Mesodermal cell (in vitro differentiated cells): ENCODE results near the gene KLHL6.

Experiments used
- H3K27ac ChIP-seq: 2 replicates; pipeline ENCODE4 v1.7.0; 2013; ENCODE audit warnings: mild to moderate bottlenecking, low read depth, low read length, moderate library complexity; ENCODE audit not compliant: severe bottlenecking
- H3K36me3 ChIP-seq: 2 replicates; pipeline ENCODE4 v1.7.1; 2013; ENCODE audit warnings: mild to moderate bottlenecking, low read length, moderate library complexity; ENCODE audit not compliant: control insufficient read depth, insufficient read depth
- H3K4me1 ChIP-seq: one replicate; pipeline ENCODE4 v1.7.1; 2013; ENCODE audit warnings: mild to moderate bottlenecking, low read length; ENCODE audit not compliant: insufficient read depth, control insufficient read depth, poor library complexity, severe bottlenecking
- H3K4me3 ChIP-seq: 2 replicates; pipeline ENCODE4 v1.7.0; 2013; ENCODE audit warnings: low read length, control low read depth, mild to moderate bottlenecking; ENCODE audit not compliant: insufficient read depth, poor library complexity, severe bottlenecking; ENCODE audit errors: extremely low read depth
- H3K9me3 ChIP-seq: 2 replicates; pipeline ENCODE4 v1.7.1; 2013; ENCODE audit warnings: mild to moderate bottlenecking, low read length, moderate library complexity; ENCODE audit not compliant: control insufficient read depth
- WGBS, 2 experiments: methylation state at CpG; one replicate each; pipeline ENCODE4 v1.1.5; 2013; ENCODE audit warnings: missing lambda C conversion rate in 2 of 2; ENCODE audit not compliant: insufficient coverage in 2 of 2; 5-methylcytosine and 5-hydroxymethylcytosine counted together

Gene KLHL6

DNA sequence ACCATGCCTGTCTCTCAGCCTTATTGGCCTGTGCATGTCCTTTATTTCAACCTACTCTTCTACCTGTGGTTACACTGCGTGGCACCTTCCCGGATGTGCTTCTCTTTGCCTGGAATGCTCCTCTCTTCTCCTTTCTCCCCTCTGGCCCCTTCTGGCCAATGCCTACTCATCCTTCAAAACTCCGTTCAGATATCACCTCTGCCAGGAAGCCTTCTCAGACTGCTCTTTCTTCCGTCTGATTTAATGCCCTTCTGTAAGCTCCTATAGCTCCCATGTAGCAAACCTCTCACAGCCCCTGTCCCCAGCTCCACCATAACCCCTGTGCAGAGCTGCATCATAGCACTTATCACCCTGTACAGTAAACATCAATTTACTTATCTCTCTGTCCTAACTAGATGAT, 13.2 kb downstream of the KLHL6 start:
- H3K27ac ChIP-seq = no peak overlapping the region
- H3K4me1 ChIP-seq = no peaks in the 10 kb centered on the region
- no peaks in the 10 kb centered on the region for H3K36me3 ChIP-seq
- no peaks in the 10 kb centered on the region for H3K9me3 ChIP-seq
- WGBS, 2 experiments = 90 to 94% methylated on average over 4 of the region's 4 CpGs
- H3K4me3 ChIP-seq = no peak overlapping the region

DNA sequence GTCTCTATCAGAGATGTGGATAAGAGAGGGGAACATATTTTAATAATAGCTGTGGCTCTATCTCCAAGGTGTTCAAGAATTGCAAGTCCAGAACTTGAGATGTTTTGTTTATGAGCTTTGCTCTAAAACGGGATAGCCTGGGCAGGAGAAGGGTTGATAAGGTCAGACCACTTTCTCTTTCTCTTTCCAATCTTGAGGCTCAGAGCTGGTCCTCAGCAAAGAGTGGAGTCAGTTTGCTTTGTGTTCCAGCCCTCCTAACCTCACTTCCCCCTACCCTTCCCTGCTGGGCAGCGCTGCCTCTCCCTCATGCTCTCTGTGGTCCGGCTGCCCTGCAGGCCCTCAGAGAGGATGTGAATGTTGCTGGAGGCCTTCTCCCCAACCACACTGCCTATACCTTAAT, 13.8 kb downstream of the KLHL6 start:
- Histone ChIP-seq H3K36me3 (no peaks in the 10 kb centered on the region), H3K9me3 (no peaks in the 10 kb centered on the region), H3K27ac (no peak overlapping the region), H3K4me1 (no peaks in the 10 kb centered on the region), H3K4me3 (no peak overlapping the region)
- 86 to 100% methylated on average over 1 of the region's 3 CpGs for WGBS, 2 experiments

GRCh38 chr3:183541235-183541655, 14.3 kb downstream of the KLHL6 start:
- WGBS, 2 experiments = 83 to 100% methylated on average over 3 to 4 of the region's 6 CpGs
- no peak overlapping the region for H3K4me3 ChIP-seq

DNA sequence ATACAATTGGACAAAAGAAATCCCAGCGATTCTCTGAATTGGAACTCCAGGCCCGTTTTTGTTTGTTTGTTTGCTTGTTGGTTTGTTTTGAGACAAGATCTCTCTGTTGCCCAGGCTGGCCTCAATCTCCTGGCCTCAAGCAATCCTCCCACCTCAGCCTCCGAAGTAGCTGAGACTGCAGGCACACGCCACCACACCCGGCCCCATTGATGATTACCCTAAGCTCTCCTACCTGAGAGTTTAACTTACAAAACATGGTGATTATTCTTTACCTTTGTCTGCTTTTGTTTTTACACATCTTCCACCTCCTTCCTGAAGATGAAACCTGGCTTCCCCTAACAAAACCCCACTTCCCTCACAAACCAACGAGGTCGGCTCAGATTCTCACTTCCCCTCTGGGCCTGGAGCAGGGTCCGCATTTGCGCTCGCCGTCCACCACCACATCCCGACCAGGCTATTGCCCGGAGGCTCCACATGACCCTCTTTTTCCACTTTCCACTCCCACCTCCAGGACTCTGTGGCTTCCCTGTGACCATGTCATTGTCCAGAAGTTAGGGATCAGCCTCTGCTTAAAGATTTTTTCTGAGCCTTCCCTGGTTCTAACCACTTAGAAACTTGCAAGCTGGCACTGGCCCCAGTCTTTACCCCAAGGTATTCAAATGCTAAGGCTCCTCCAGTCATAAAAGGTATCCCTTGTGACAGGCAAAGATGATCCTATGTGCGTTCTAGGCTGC, 14.8 kb downstream of the KLHL6 start:
- H3K4me3 ChIP-seq = no peak overlapping the region
- 92 to 93% methylated on average over 8 to 12 of the region's 14 CpGs for WGBS, 2 experiments
- no peaks in the 10 kb centered on the region for H3K36me3 ChIP-seq
- no peak overlapping the region for H3K27ac ChIP-seq
- H3K4me1 ChIP-seq = no peaks in the 10 kb centered on the region
- no peaks in the 10 kb centered on the region for H3K9me3 ChIP-seq

More at GRCh38 chr3:183541235-183541655, 14.3 kb downstream of the KLHL6 start:
- no peaks in the 10 kb centered on the region for H3K9me3 ChIP-seq
- H3K4me1 ChIP-seq = no peaks in the 10 kb centered on the region
- no peak overlapping the region for H3K27ac ChIP-seq
- H3K36me3 ChIP-seq = no peaks in the 10 kb centered on the region

- WGBS, 2 experiments = 97 to 100% methylated on average over 1 to 3 of the region's 3 CpGs
- Histone ChIP-seq H3K36me3 (no peaks in the 10 kb centered on the region), H3K9me3 (no peaks in the 10 kb centered on the region)
Observed at GRCh38 chr3:183539811-183540210, 15.7 kb downstream of the KLHL6 start.

GRCh38 chr3:183538486-183538885, 17.0 kb downstream of the KLHL6 start:
- WGBS, 2 experiments = no CpG with 5 or more reads among the region's 1 CpG
- Histone ChIP-seq H3K27ac (no peak overlapping the region), H3K9me3 (no peaks in the 10 kb centered on the region), H3K4me3 (no peak overlapping the region), H3K4me1 (peaks cover 6% of the 10 kb centered on the region), H3K36me3 (no peaks in the 10 kb centered on the region)

More at GRCh38 chr3:183539811-183540210, 15.7 kb downstream of the KLHL6 start:
- H3K27ac ChIP-seq = no peak overlapping the region
- no peaks in the 10 kb centered on the region for H3K4me1 ChIP-seq
- H3K4me3 ChIP-seq = no peak overlapping the region

- Histone ChIP-seq H3K9me3 (no peaks in the 10 kb centered on the region), H3K27ac (no peak overlapping the region), H3K4me1 (peaks cover 11% of the 10 kb centered on the region), H3K36me3 (no peaks in the 10 kb centered on the region), H3K4me3 (no peak overlapping the region)
- WGBS, 2 experiments = 94 to 95% methylated on average over 4 of the region's 4 CpGs
Observed at GRCh38 chr3:183537295-183537730, 18.2 kb downstream of the KLHL6 start.

- Histone ChIP-seq H3K9me3 (no peaks in the 10 kb centered on the region), H3K27ac (no peak overlapping the region), H3K36me3 (no peaks in the 10 kb centered on the region), H3K4me1 (peaks cover 11% of the 10 kb centered on the region), H3K4me3 (no peak overlapping the region)
- 94 to 98% methylated on average over 5 to 7 of the region's 9 CpGs for WGBS, 2 experiments
Observed at GRCh38 chr3:183536238-183536880, 19.1 kb downstream of the KLHL6 start.

GRCh38 chr3:183534249-183534648, 21.3 kb downstream of the KLHL6 start:
- Histone ChIP-seq H3K9me3 (no peaks in the 10 kb centered on the region), H3K4me3 (no peak overlapping the region), H3K36me3 (no peaks in the 10 kb centered on the region), H3K27ac (peak overlapping the region; percentile 12), H3K4me1 (peaks cover 11% of the 10 kb centered on the region)
- 96% methylated on average over 4 of the region's 4 CpGs for whole genome bisulfite sequencing, 2 experiments

DNA sequence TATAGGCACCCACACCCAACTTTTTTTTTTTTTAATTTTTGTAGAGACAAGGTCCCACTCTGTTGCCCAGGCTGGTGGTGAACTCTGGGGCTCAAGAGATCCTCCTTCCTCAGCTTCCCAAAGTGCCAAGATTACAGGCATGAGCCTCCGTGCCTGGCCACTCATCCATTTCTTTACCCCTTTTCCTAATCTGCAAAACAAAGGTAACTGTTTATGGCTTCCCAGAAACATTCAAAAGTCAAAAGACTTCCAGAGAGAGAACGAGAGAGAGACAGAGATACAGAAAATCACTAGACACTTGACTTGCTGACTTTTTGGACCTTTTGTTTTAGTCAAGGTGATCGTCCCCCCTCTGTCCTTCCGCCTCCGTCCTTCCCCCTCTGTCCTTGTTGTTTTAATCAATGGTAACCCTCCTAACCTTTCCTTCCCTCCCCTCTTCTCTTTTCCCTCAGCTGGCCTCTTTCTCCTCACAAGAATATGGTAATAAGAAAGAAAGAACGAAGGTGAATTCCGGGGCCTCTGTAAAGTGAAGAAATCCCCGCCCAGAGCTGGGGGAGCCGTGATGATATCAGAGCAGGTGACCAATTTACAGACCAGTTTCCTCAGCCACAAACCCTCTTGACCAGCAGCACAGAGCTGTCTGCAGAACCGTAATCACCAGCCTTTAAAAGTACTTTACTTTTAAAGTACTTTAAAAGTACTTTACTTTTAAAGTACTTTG, 21.9 kb downstream of the KLHL6 start:
- Histone ChIP-seq H3K4me3 (no peak overlapping the region), H3K36me3 (no peaks in the 10 kb centered on the region), H3K9me3 (no peaks in the 10 kb centered on the region), H3K27ac (peak overlapping the region; percentile 12), H3K4me1 (peaks cover 11% of the 10 kb centered on the region)
- 40 to 55% methylated on average over 3 to 5 of the region's 10 CpGs for WGBS, 2 experiments
